ENCODE measurements around the gene AP3S2. TPM values are rescaled to one million over a fixed set of nuclear protein-coding genes. Genes with fewer than 3 reads are reported as not detected.

The AP3S2 gene
- total and polyA plus RNA-seq, 2 of the 13 experiments (the other 11 are each of a cell fraction or from before 2014, with no cell fraction given) = 17.6 to 44.4 TPM

- TF ChIP-seq, protein P1, sequence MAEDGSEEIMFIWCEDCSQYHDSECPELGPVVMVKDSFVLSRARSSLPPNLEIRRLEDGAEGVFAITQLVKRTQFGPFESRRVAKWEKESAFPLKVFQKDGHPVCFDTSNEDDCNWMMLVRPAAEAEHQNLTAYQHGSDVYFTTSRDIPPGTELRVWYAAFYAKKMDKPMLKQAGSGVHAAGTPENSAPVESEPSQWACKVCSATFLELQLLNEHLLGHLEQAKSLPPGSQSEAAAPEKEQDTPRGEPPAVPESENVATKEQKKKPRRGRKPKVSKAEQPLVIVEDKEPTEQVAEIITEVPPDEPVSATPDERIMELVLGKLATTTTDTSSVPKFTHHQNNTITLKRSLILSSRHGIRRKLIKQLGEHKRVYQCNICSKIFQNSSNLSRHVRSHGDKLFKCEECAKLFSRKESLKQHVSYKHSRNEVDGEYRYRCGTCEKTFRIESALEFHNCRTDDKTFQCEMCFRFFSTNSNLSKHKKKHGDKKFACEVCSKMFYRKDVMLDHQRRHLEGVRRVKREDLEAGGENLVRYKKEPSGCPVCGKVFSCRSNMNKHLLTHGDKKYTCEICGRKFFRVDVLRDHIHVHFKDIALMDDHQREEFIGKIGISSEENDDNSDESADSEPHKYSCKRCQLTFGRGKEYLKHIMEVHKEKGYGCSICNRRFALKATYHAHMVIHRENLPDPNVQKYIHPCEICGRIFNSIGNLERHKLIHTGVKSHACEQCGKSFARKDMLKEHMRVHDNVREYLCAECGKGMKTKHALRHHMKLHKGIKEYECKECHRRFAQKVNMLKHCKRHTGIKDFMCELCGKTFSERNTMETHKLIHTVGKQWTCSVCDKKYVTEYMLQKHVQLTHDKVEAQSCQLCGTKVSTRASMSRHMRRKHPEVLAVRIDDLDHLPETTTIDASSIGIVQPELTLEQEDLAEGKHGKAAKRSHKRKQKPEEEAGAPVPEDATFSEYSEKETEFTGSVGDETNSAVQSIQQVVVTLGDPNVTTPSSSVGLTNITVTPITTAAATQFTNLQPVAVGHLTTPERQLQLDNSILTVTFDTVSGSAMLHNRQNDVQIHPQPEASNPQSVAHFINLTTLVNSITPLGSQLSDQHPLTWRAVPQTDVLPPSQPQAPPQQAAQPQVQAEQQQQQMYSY (CRISPR knock-in tag; IDR thresholded peaks at IDR 0.05) = peak; percentile 32; the same call in 1 of the 2 replicates
- TF ChIP-seq, protein P2, sequence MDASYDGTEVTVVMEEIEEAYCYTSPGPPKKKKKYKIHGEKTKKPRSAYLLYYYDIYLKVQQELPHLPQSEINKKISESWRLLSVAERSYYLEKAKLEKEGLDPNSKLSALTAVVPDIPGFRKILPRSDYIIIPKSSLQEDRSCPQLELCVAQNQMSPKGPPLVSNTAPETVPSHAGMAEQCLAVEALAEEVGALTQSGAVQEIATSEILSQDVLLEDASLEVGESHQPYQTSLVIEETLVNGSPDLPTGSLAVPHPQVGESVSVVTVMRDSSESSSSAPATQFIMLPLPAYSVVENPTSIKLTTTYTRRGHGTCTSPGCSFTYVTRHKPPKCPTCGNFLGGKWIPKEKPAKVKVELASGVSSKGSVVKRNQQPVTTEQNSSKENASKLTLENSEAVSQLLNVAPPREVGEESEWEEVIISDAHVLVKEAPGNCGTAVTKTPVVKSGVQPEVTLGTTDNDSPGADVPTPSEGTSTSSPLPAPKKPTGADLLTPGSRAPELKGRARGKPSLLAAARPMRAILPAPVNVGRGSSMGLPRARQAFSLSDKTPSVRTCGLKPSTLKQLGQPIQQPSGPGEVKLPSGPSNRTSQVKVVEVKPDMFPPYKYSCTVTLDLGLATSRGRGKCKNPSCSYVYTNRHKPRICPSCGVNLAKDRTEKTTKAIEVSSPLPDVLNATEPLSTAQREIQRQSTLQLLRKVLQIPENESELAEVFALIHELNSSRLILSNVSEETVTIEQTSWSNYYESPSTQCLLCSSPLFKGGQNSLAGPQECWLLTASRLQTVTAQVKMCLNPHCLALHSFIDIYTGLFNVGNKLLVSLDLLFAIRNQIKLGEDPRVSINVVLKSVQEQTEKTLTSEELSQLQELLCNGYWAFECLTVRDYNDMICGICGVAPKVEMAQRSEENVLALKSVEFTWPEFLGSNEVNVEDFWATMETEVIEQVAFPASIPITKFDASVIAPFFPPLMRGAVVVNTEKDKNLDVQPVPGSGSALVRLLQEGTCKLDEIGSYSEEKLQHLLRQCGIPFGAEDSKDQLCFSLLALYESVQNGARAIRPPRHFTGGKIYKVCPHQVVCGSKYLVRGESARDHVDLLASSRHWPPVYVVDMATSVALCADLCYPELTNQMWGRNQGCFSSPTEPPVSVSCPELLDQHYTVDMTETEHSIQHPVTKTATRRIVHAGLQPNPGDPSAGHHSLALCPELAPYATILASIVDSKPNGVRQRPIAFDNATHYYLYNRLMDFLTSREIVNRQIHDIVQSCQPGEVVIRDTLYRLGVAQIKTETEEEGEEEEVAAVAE (CRISPR knock-in tag; IDR thresholded peaks at IDR 0.05; ENCODE audit: borderline replicate concordance) = no peak
- TF ChIP-seq ZXDC (CRISPR knock-in tag; IDR thresholded peaks at IDR 0.05) (no peak), ZBTB33 (CRISPR knock-in tag; IDR thresholded peaks at IDR 0.05) (no peak), KLF9 (CRISPR knock-in tag; IDR thresholded peaks at IDR 0.05; ENCODE audit: low read depth) (no peak), RBFOX2 (IDR thresholded peaks at IDR 0.05; ENCODE audit: low read depth, low read length) (peak; percentile 54; the same call in 1 of the 2 replicates), SNAPC2 (CRISPR knock-in tag; IDR thresholded peaks at IDR 0.05) (no peak), KDM5A (IDR thresholded peaks at IDR 0.05; ENCODE audit: borderline replicate concordance, low read length) (peak; percentile 34; the same call in 1 of the 2 replicates), REPIN1 (CRISPR knock-in tag; IDR thresholded peaks at IDR 0.05; ENCODE audit: borderline replicate concordance, low read depth) (no peak), ADNP (CRISPR knock-in tag; IDR thresholded peaks at IDR 0.05) (0 out of 2 replicates have a peak, but pooled peaks have one; percentile 23), PRMT3 (CRISPR knock-in tag; IDR thresholded peaks at IDR 0.05; ENCODE audit: borderline replicate concordance, low read depth) (no peak), ZNF546 (CRISPR knock-in tag; conservative IDR thresholded peaks at IDR 0.05) (peak; percentile 19; the same call in 1 of the 2 replicates), PRPF4 (IDR thresholded peaks at IDR 0.05; ENCODE audit: low read depth, low read length, poor library complexity, severe bottlenecking) (no peak), BRD4 (CRISPR knock-in tag; IDR thresholded peaks at IDR 0.05) (0 out of 2 replicates have a peak, but pooled peaks have one; percentile 7), ZNF557 (CRISPR knock-in tag; IDR thresholded peaks at IDR 0.05) (no peak)
Measured at GRCh38 chr15:89814112-89814742, 79.6 kb downstream of the AP3S2 start (continued).

Data from HepG2 (cell line).